MM.1S (cell line): ENCODE data around the gene CD248.

Experiments
- DNase-seq: peaks from one replicate; pipeline ENCODE4 v3.0.0-alpha.2; 2015
- H2AFZ ChIP-seq: fragments of 300-600 bp; sonication (generic); 2 replicates; pipeline ENCODE4 v1.6.0; 2016; ENCODE audit warnings: antibody characterized with exemption, low read length
- H3F3A ChIP-seq: fragments of 300-600 bp; sonication (generic); 2 replicates; pipeline ENCODE4 v1.6.1; 2016; ENCODE audit warnings: mild to moderate bottlenecking, antibody characterized with exemption, low read length, moderate library complexity, mixed read lengths; ENCODE audit not compliant: insufficient read depth
- H3K27ac ChIP-seq: fragments of 300-600 bp; sonication (generic); 2 replicates; pipeline ENCODE4 v1.5.1; 2016; ENCODE audit warnings: mild to moderate bottlenecking, low read length
- H3K27me3 ChIP-seq: fragments of 300-600 bp; sonication (generic); replicated peaks from 2 replicates; pipeline ENCODE4 v1.6.0; 2016; ENCODE audit warnings: low read length; ENCODE audit not compliant: insufficient read depth
- H3K36me3 ChIP-seq: fragments of 300-600 bp; sonication (generic); replicated peaks from 2 replicates; pipeline ENCODE4 v1.6.1; 2016; ENCODE audit warnings: mild to moderate bottlenecking, low read length, mixed read lengths; ENCODE audit not compliant: insufficient read depth
- H3K4me1 ChIP-seq: fragments of 300-600 bp; sonication (generic); 2 replicates; pipeline ENCODE4 v1.6.1; 2016; ENCODE audit warnings: low read length, mixed read lengths
- H3K4me2 ChIP-seq: fragments of 300-600 bp; sonication (generic); 2 replicates; pipeline ENCODE4 v1.6.0; 2016; ENCODE audit warnings: low read depth, low read length
- H3K4me3 ChIP-seq: fragments of 300-600 bp; sonication (generic); 2 replicates; pipeline ENCODE4 v1.5.1; 2016; ENCODE audit warnings: low read length, mixed read lengths
- H3K79me2 ChIP-seq: fragments of 300-600 bp; sonication (generic); 2 replicates; pipeline ENCODE4 v1.6.1; 2016; ENCODE audit warnings: mixed run types, low read length, mixed read lengths
- H3K9ac ChIP-seq: fragments of 300-600 bp; sonication (generic); 2 replicates; pipeline ENCODE4 v1.6.1; 2016; ENCODE audit warnings: low read length, mixed read lengths
- H3K9me2 ChIP-seq: fragments of 300-600 bp; sonication (generic); replicated peaks from 2 replicates; pipeline ENCODE4 v1.6.1; 2016; ENCODE audit warnings: mild to moderate bottlenecking, low read length, mixed read lengths; ENCODE audit not compliant: insufficient read depth
- H3K9me3 ChIP-seq: fragments of 300-600 bp; sonication (generic); replicated peaks from 2 replicates; pipeline ENCODE4 v1.6.1; 2016; ENCODE audit warnings: mild to moderate bottlenecking, low read length, mixed read lengths; ENCODE audit not compliant: insufficient read depth
- H4K20me1 ChIP-seq: fragments of 300-600 bp; sonication (generic); 2 replicates; pipeline ENCODE4 v1.6.1; 2016; ENCODE audit warnings: mild to moderate bottlenecking, low read length, moderate library complexity, mixed read lengths; ENCODE audit not compliant: insufficient read depth
- CTCF ChIP-seq: fragments of 300-600 bp; sonication (generic); IDR thresholded peaks from 2 replicates; pipeline ENCODE4 v1.5.1; 2016; ENCODE audit warnings: antibody characterized with exemption, low read length, mixed read lengths
- EZH2 ChIP-seq: fragments of 300-600 bp; sonication (generic); optimal IDR thresholded peaks from 2 replicates; pipeline ENCODE3; 2017; ENCODE audit warnings: low read depth, mild to moderate bottlenecking, antibody characterized with exemption, low read length, mixed read lengths
- EZH2phosphoT487 ChIP-seq: fragments of 300-600 bp; sonication (generic); IDR thresholded peaks from 2 replicates; pipeline ENCODE4 v1.6.1; 2018; ENCODE audit warnings: antibody characterized with exemption, low read length

Gene CD248

GRCh38 chr11:66316849-66317251 lies at the start of gene CD248:
Gene CD248, minus strand, starts transcription at chr11:66317044. Its CDS starts 17 bp downstream, at chr11:66317027.
- H3K9ac ChIP-seq = no peak within 1 kb of the TSS
- H3K79me2 ChIP-seq = no peaks in the 10 kb centered on the region
- no peaks in the 10 kb centered on the region for H3K36me3 ChIP-seq
- no peak within 1 kb of the TSS for H2AFZ ChIP-seq
- no peak for TF ChIP-seq EZH2phosphoT487
- TF ChIP-seq EZH2 = no peak
- no peak for TF ChIP-seq CTCF
- no peaks in the 10 kb centered on the region for H3F3A ChIP-seq
- H3K4me1 ChIP-seq = no peaks in the 10 kb centered on the region
- no peaks in the 10 kb centered on the region for H3K9me3 ChIP-seq
- no peak within 1 kb of the TSS for H3K4me2 ChIP-seq
- no peaks in the 10 kb centered on the region for H4K20me1 ChIP-seq
- H3K27ac ChIP-seq = no peak within 1 kb of the TSS
- no peak within 1 kb of the TSS for H3K4me3 ChIP-seq
- no peaks in the 10 kb centered on the region for H3K9me2 ChIP-seq
- no peak for DNase-seq
- H3K27me3 ChIP-seq = peaks cover 60% of the 10 kb centered on the region

- Histone ChIP-seq H4K20me1 (no peaks in the 10 kb centered on the region), H3K9me2 (no peaks in the 10 kb centered on the region)
- no peak for DNase-seq
Observed at GRCh38 chr11:66365711-66366619, 49.1 kb upstream of the CD248 start.

GRCh38 chr11:66365166-66365565 lies 48.3 kb upstream of the CD248 start:
- no peak overlapping the region for H3K9ac ChIP-seq
- TF ChIP-seq CTCF (no peak), EZH2phosphoT487 (no peak), EZH2 (no peak)
- no peak overlapping the region for H3K4me3 ChIP-seq
- no peak for DNase-seq
- H3K4me2 ChIP-seq = no peak overlapping the region
- no peaks in the 10 kb centered on the region for H3K9me2 ChIP-seq
- no peaks in the 10 kb centered on the region for H4K20me1 ChIP-seq
- no peaks in the 10 kb centered on the region for H3K36me3 ChIP-seq
- H3F3A ChIP-seq = no peaks in the 10 kb centered on the region
- H2AFZ ChIP-seq = no peak overlapping the region
- H3K27ac ChIP-seq = no peak overlapping the region
- H3K9me3 ChIP-seq = no peaks in the 10 kb centered on the region
- no peaks in the 10 kb centered on the region for H3K79me2 ChIP-seq
- peaks cover 78% of the 10 kb centered on the region for H3K27me3 ChIP-seq
- no peaks in the 10 kb centered on the region for H3K4me1 ChIP-seq

More at GRCh38 chr11:66365711-66366619, 49.1 kb upstream of the CD248 start:
- Histone ChIP-seq H3K4me2 (no peak overlapping the region), H3K9ac (no peak overlapping the region), H3K4me1 (no peaks in the 10 kb centered on the region), H3K27ac (no peak overlapping the region), H3K79me2 (no peaks in the 10 kb centered on the region), H3K36me3 (no peaks in the 10 kb centered on the region), H3F3A (no peaks in the 10 kb centered on the region), H3K27me3 (peaks cover 77% of the 10 kb centered on the region), H2AFZ (no peak overlapping the region), H3K9me3 (no peaks in the 10 kb centered on the region), H3K4me3 (no peak overlapping the region)
- no peak for TF ChIP-seq CTCF
- no peak for TF ChIP-seq EZH2phosphoT487
- TF ChIP-seq EZH2 = no peak
